ENCODE measurements around the gene SORCS2.
"Not testable (repeated sequence)": the region's sequence is repeated elsewhere in the genome, so short reads cannot be mapped to it uniquely, and the experiment has no call there.

The SORCS2 gene

GRCh38 chr4:7434141-7434765, 241.9 kb downstream of the SORCS2 start:
- no peak for FAIRE-seq

DNA sequence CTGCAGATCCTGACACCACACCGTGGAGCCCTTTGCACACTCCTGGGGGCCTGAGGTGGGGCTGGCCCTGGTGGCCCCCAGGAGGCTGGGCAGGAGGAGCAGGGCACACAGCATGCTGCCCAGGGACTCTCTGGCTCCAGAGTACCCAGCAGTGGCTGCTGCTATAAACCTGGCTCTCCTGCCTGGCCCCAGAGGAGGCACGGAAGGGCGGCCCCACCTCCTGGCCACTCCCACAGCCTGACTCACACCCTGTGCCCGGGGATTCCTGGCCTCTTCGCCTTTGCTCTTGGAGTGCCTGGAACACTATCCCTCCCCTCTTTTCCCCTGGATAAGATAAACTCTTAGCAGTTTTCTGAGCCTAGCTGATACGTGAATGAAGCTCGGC, 242.4 kb downstream of the SORCS2 start, which contains the start of gene PSAPL1:
Gene PSAPL1, minus strand, starts transcription at position 165 of the 385 bp plus-strand sequence. Its CDS starts 51 bp downstream, at position 114.
- no peak for FAIRE-seq

DNA sequence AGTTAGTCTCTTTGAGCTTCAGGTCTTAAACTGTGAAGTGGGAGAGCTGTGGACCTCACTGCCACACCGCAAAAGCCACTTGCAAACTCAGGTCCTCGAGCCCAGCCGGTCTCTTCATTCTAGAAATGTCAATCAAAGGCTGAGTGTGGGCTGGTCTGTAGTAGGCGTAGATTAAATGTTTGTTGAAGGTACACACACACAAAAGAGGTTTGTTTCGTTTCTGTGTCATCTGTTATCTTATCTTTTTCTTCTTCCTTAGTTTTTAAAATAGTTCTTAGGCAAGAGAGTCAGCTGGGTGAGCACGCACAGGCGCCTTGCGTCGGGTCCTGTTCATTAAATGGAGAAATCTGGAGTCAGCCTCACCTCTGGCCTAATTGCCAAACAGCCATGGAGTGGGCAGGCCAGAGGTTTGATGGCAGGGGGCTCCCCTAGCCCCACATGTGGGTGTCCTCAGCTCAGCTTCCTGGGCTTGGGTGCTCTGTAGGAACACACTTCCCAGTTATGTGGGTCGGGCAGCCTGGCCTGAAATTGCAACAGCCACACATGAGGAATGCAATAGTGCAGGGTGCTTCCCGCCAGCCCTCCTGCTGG, 243.2 kb downstream of the SORCS2 start:
- FAIRE-seq, result no peak

GRCh38 chr4:7436256-7436655, 243.9 kb downstream of the SORCS2 start:
- no peak for FAIRE-seq

DNA sequence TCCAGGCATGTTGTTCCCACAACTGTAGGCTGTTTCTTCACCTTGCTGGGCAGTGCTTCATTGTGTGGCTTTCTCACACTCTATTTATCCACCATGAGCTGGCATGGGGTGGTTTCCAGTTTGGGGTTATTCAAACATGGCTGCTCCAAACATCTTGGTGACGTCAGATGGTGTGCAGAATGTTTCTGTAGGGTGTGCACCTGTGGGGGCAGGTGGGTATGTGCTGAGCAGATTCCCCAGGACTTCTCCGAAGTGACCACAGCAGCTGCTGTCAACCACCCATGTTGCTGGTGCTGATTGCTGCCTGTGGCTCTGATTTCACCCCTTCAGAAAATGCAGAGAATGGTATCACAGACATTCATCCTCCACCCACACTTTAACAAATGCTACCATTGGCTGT, 247.4 kb downstream of the SORCS2 start:
- FAIRE-seq, result no peak

GRCh38 chr4:7441201-7441600, 248.9 kb downstream of the SORCS2 start:
- no peak for FAIRE-seq

GRCh38 chr4:7442574-7443162, 250.3 kb downstream of the SORCS2 start:
- FAIRE-seq, result no peak

DNA sequence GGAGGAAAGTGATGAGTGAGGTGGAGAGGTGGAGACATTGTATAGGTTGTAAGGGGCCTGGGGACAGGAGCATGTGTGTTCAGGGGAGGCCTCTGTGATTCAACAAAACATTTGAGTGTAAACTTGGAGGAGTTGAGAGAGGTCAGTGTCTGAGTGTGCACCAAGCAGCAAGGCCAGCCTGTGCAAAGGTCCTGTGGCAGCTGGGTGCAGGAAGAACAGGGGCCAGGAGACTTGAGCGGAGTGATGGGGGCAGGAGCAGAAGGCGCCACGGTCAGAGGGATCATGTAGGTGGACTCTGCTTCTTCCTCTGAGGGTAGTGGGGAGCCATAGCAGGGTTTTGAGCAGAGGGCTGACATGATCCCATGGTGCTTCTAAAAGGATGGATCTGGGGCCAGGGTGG, 252.0 kb downstream of the SORCS2 start:
- no peak for FAIRE-seq

- FAIRE-seq, result no peak
These were observed 252.4 kb downstream of the SORCS2 start for GRCh38 chr4:7444731-7445130.

DNA sequence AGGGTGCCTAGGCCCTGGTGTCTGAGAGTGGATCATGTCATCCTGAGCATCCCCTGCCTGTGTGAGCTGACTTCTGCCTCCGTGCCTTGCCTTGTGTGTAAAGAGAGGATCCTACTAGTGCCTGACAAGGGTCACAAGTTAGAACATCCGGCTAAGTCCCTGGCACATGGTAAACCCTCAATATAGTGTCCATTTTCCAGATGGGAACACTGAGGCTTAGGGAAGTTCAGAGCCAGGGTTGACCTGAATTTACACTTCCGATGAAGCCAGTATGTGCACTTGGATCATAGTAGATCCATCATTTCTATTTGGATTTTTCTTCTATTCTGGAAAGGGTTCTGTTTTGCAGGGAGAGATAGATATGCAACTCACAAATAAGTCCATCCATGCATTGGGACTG, 254.9 kb downstream of the SORCS2 start:
- FAIRE-seq, result no peak

DNA sequence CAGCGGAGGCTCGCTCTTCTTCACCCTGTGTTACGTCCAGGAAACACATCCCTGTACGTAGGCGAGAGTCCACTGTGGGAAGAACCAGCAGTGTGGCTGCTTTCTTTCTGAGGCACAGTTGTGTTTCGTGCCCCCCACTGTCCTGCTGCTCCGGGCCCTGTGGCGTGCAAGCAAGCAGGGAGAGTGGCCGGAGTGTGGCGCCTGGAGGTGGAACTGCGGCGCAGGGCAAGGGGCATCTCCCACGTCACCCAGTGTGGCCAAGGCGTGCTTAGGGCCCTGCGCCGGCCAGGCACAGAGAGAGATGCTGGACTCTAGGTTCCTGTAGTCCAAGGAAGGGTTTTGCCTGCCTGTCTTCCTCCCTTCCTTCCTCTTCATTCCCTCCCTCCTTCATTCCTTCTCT, 255.7 kb downstream of the SORCS2 start:
- no peak for FAIRE-seq

- FAIRE-seq, result no peak
These were observed 258.6 kb downstream of the SORCS2 start for GRCh38 chr4:7450775-7451433.

DNA sequence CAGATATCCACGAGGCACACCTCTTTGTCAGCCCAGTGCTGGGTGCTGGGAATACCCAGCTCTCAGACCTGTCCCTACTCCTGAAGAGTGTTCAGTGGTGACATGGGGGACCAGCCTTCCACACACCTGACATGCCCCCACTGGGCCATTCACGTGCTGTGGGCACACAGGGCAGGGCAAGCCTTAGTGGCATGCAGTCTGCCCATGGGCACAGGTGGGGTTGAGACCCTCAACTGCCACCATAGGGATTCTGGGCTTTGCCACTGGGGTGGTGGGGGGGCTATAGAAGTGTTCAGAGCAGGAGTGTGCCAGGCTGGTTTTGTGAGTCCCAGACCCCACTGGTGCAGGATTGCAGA, 259.1 kb downstream of the SORCS2 start:
- FAIRE-seq, result no peak

GRCh38 chr4:7451800-7452199, 259.5 kb downstream of the SORCS2 start:
- no peak for FAIRE-seq

- not testable (repeated sequence) for FAIRE-seq
These were observed 260.5 kb downstream of the SORCS2 start for GRCh38 chr4:7452802-7453201.

DNA sequence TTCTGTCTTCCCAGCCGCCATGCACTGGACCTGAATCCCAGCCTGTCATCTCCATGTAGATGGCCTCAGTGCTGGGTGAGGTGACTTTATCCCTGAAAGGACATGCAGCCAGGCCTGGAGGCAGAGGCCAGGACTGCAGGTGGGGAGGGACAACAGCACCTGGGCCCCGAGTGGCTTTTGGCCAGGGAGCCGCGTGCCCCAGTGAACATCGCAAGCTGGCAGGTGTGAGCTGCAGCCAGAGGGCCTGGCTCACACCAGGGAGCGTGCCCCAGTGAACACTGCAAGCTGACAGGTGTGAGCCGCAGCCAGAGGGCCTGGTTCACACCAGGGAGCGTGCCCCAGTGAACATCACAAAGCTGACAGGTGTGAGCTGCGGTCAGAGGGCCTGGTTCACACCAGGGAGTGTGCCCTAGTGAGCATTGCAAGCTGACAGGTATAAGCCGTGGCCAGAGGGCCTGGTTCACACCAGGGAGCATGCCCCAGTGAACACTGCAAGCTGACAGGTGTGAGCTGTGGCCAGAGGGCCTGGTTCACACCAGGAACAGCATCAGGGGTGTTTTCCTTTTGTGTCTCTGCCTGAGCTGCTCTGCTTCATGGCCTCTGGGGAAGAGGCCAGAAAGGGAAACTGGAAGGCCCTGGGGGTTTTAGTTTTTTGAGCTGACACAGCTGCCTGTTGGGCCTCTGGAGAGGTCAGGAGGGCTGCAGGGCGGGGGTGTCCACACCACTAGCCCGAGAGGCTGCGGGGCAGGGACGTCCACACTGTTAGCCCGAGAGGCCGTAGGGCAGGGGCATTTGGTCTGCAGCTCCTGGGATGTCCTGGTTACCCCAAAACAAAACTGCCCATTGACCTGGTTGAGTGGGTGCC, 265.1 kb downstream of the SORCS2 start:
- FAIRE-seq, result no peak

DNA sequence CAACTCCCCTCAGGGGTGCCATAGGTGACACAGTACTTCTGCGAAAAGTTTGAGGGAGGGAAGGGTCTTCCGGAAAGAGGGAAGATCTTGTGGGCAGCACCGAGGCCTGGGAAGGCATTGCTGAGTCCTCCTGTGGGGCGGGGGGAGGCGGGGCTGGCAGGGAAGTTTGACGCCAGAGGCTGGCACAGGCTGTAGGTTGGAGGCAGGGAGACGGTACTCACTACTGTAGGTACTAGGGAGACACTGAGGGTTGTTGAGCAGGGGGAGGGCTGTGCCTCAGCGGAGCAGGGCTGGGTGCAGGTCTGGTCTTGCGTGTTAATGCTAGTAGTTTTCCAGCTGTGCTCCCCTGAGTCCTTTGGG, 265.7 kb downstream of the SORCS2 start:
- FAIRE-seq, result no peak

DNA sequence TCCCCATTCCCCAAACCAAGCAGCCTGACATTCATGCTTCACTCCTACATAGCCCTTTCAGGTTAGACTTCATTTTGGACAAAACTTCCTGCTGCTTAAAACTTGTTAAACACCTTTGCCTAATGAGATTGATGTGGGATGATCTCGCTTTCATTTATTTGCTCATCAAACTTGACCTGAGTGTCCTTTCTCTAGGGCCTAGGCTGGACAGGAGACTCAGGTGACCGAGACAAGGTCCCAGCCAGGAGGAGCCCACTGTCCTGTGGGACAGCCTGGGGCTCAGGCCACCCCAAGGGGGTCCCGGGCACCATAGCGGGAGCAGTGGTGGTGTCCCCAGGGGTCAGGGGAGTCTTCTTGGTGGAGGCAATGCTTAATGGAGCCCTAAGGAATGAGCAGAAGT, 266.1 kb downstream of the SORCS2 start:
- FAIRE-seq, result no peak

GRCh38 chr4:7459471-7459870, 267.1 kb downstream of the SORCS2 start:
- FAIRE-seq, result no peak

- FAIRE-seq, result no peak
These were observed 268.2 kb downstream of the SORCS2 start for GRCh38 chr4:7460566-7460965.

DNA sequence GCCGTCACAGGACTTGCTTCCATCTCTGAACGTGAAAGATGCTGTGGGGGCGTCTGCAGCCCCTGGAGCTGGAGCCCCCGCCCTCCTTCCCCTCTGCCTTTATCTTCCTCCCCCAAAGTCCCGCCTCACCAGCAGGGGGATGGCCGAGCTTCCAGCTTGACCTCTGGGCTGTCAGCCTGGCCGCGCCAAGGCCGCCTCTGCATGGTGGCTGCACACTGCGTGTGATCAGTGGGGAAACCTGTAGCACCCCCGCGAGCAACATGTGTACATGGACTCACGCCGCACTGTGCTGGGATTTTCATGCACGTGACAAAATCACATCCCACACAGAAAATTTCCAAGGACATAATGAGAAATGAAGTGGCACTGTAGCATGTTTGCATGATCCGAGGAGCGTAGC, 268.9 kb downstream of the SORCS2 start:
- no peak for FAIRE-seq

GRCh38 chr4:7462509-7462971, 270.2 kb downstream of the SORCS2 start:
- no peak for FAIRE-seq
